Endothelial cell of umbilical vein (primary cell): Measurements from ENCODE around the gene NOTCH3. TPM values are rescaled to one million over a fixed set of nuclear protein-coding genes. Genes with fewer than 3 reads are reported as not detected.

Source experiments
- BruUV-seq: library from RNA; stranded (reverse); fragments of 400-500 nt; replicated peaks from 2 replicates; lab custom pipeline; 2021; lab: Mats Ljungman, UMichigan
- CTCF ChIA-PET: fragments of 300-600, 350-600 bp; sonication (Branson Sonifier 250); formaldehyde crosslinking; loops from one replicate; lab custom pipeline; 2021; ENCODE audit warnings: antibody characterized with exemption, inconsistent platforms; lab: Charles Lee
- POLR2A ChIA-PET: fragments of 300-600, 350-600 bp; sonication (Branson Sonifier 250); formaldehyde crosslinking; loops from one replicate; lab custom pipeline; 2021; ENCODE audit warnings: antibody characterized with exemption, inconsistent platforms; lab: Charles Lee
- DNase-seq: peaks from one replicate; pipeline ENCODE4 v3.0.0-alpha.2; 2011; ENCODE audit warnings: low read depth, low spot score
- FAIRE-seq: peaks from 2 replicates; lab custom pipeline; 2011; peaks lifted over from hg19 to GRCh38; lab: Jason Lieb, UNC
- H2AFZ ChIP-seq: 2 replicates; pipeline ENCODE4 v1.6.0; 2012; ENCODE audit warnings: low read depth, low read length, control low read depth, inconsistent platforms
- H3K27ac ChIP-seq: 2 replicates; pipeline ENCODE4 v1.5.1; 2011; ENCODE audit warnings: low read depth, mild to moderate bottlenecking, control low read depth, low read length, moderate library complexity; ENCODE audit not compliant: insufficient read depth
- H3K27me3 ChIP-seq, 2 experiments: 2 replicates each; pipeline versions ENCODE4 v1.6.0 to v1.6.1; 2011; ENCODE audit warnings: low read length in 2 of 2, mixed read lengths in 1 of 2; ENCODE audit not compliant: control insufficient read depth in 2 of 2, insufficient read depth in 2 of 2
- H3K36me3 ChIP-seq, 2 experiments: 2 replicates in 1 of 2; 3 replicates in 1 of 2; pipeline ENCODE4 v1.5.1; 2011; ENCODE audit warnings: low read length in 2 of 2, mild to moderate bottlenecking in 1 of 2, moderate library complexity in 1 of 2; ENCODE audit not compliant: control insufficient read depth in 2 of 2, insufficient read depth in 2 of 2; ENCODE audit errors: extremely low read depth in 1 of 2
- H3K4me1 ChIP-seq: 3 replicates; pipeline ENCODE4 v1.5.1; 2011; ENCODE audit warnings: mild to moderate bottlenecking, low read length; ENCODE audit not compliant: control insufficient read depth, insufficient read depth; ENCODE audit errors: extremely low read depth
- H3K4me2 ChIP-seq: 2 replicates; pipeline ENCODE4 v1.6.1; 2011; ENCODE audit warnings: low read length, control low read depth, mixed read lengths; ENCODE audit not compliant: insufficient read depth
- H3K4me3 ChIP-seq, 3 experiments: fragments of 200-600 bp in 1 of 3; sonication (generic), shearing (Covaris generic) in 1 of 3; replicated peaks in 1 of 3; 2 replicates each; pipeline ENCODE4 v1.5.1; 2011 to 2016; ENCODE audit warnings: control low read depth in 3 of 3, low read length in 3 of 3, mild to moderate bottlenecking in 2 of 3, inconsistent platforms in 1 of 3, low read depth in 1 of 3, moderate library complexity in 1 of 3; ENCODE audit not compliant: insufficient read depth in 1 of 3
- H3K79me2 ChIP-seq: 2 replicates; pipeline ENCODE4 v1.6.0; 2012; ENCODE audit warnings: low read length, inconsistent platforms; ENCODE audit not compliant: control insufficient read depth, insufficient read depth
- H3K9ac ChIP-seq: replicated peaks from 2 replicates; pipeline ENCODE3; 2011; ENCODE audit warnings: low read length, control low read depth; ENCODE audit not compliant: insufficient read depth; ENCODE audit errors: extremely low read depth
- H3K9me1 ChIP-seq: replicated peaks from 3 replicates; pipeline ENCODE4 v1.6.0; 2011; ENCODE audit warnings: mild to moderate bottlenecking, low read length; ENCODE audit not compliant: control insufficient read depth, insufficient read depth; ENCODE audit errors: extremely low read depth
- H3K9me3 ChIP-seq: replicated peaks from 2 replicates; pipeline ENCODE4 v1.5.1; 2012; ENCODE audit warnings: low read length, inconsistent platforms; ENCODE audit not compliant: control insufficient read depth, insufficient read depth
- H4K20me1 ChIP-seq: replicated peaks from 2 replicates; pipeline ENCODE3; 2011; ENCODE audit warnings: mild to moderate bottlenecking, low read length; ENCODE audit not compliant: control insufficient read depth, insufficient read depth; ENCODE audit errors: extremely low read depth
- EZH2 ChIP-seq: IDR thresholded peaks from 2 replicates; pipeline ENCODE4 v1.6.1; 2012; ENCODE audit warnings: borderline replicate concordance, low read depth, mild to moderate bottlenecking, moderate library complexity, low read length, inconsistent platforms; ENCODE audit not compliant: severe bottlenecking
- FOS ChIP-seq: IDR thresholded peaks from 2 replicates; pipeline ENCODE4 v1.6.1; 2011; ENCODE audit warnings: mild to moderate bottlenecking, low read length, moderate library complexity, borderline replicate concordance; ENCODE audit not compliant: insufficient read depth
- GATA2 ChIP-seq: IDR thresholded peaks from 2 replicates; pipeline ENCODE4 v1.7.0; 2011; ENCODE audit warnings: low read depth, mild to moderate bottlenecking, moderate library complexity, mixed read lengths, low read length; ENCODE audit not compliant: insufficient read length, insufficient read depth
- JUN ChIP-seq: IDR thresholded peaks from 2 replicates; pipeline ENCODE4 v1.6.1; 2011; ENCODE audit warnings: borderline replicate concordance, low read depth; ENCODE audit not compliant: insufficient read length, insufficient read depth
- MYC ChIP-seq: IDR thresholded peaks from one replicate; pipeline ENCODE4 v1.6.1; 2011; ENCODE audit warnings: mild to moderate bottlenecking, low read depth, low read length
- POLR2A ChIP-seq: IDR thresholded peaks from 2 replicates; pipeline ENCODE4 v1.6.1; 2012; ENCODE audit warnings: low read depth, mild to moderate bottlenecking, control low read depth, low read length
- POLR2AphosphoS5 ChIP-seq: IDR thresholded peaks from 2 replicates; pipeline ENCODE4 v1.6.1; 2012; ENCODE audit warnings: low read depth, mild to moderate bottlenecking, control low read depth, low read length, moderate library complexity; ENCODE audit not compliant: insufficient read depth
- dilution Hi-C: fragments of 300-500 bp; cut with MboI; formaldehyde crosslinking; loops from one replicate; pipeline ENCODE4 v1.15.0; 2019; ENCODE audit warnings: low sequenced_read_pairs; ENCODE audit not compliant: extremely low pct_ligation_motif_present
- intact Hi-C: fragments of 100-400 bp; cut with micrococcal nuclease; formaldehyde crosslinking; loops from one replicate; pipeline ENCODE4 v1.10.0; 2022
- polyA plus RNA-seq, 4 experiments: library from polyadenylated mRNA; depleted of rRNA in 3 of 4; stranded (reverse) in 3 of 4; unstranded in 1 of 4; fragments of >200 nt; gene quantifications; 2 replicates each; pipeline versions ENCODE4 v1.2.1 to v1.2.3, GENCODE V29; 2011 to 2012; ENCODE audit warnings: missing spikeins in 1 of 4
- total RNA-seq: library from RNA; stranded (reverse); gene quantifications from 2 replicates; pipeline ENCODE4 v1.2.3, GENCODE V29; 2021
- TF ChIP-seq, protein P1 (sequence below): IDR thresholded peaks from 2 replicates; pipeline ENCODE4 v1.6.1; 2011; ENCODE audit not compliant: insufficient read depth, insufficient read length
- TF ChIP-seq, protein P2 (sequence below), 2 donors: IDR thresholded peaks; 1 replicate in 1 of 2; 2 replicates in 1 of 2; pipeline ENCODE4 v1.5.1; 2011; ENCODE audit warnings: low read length in 2 of 2, mild to moderate bottlenecking in 2 of 2, moderate library complexity in 2 of 2, control low read depth in 1 of 2, inconsistent platforms in 1 of 2, low read depth in 1 of 2; ENCODE audit not compliant: insufficient read depth in 1 of 2; ENCODE audit errors: extremely low read depth in 1 of 2

NOTCH3 gene
- total and polyA plus RNA-seq, 2 donors (not counting 3 experiments of a cell fraction or from before 2014, with no cell fraction given): 0.63 to 1.5 TPM

DNA sequence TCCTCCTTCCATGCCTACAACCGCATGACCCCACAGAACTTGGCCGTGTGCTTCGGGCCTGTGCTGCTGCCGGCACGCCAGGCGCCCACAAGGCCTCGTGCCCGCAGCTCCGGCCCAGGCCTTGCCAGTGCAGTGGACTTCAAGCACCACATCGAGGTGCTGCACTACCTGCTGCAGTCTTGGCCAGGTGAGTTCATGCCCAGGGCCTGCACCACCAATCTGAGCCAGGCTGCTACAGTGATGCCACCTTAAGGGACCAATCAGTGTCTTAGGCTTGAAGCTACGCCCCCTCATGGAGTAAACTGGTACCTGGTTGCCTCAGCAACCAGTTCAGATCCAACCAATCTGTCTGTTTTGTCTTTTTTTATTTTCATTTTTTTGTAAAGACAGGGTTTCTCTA, 88.4 kb downstream of the NOTCH3 start:
- dilution Hi-C loops (no loop called here), intact Hi-C loops (no loop called here)
- H2AFZ ChIP-seq: no peak overlapping the region
- no TSS peak for BruUV-seq
- H3K36me3 ChIP-seq: peaks cover 33 to 53% of the 10 kb centered on the region in 2 experiments
- H3K4me2 ChIP-seq: no peak overlapping the region
- no peak for DNase-seq
- H3K9ac ChIP-seq: no peak overlapping the region
- peaks cover 8% of the 10 kb centered on the region for H3K4me1 ChIP-seq
- no peaks in the 10 kb centered on the region for H3K9me3 ChIP-seq
- no peaks in the 10 kb centered on the region for H4K20me1 ChIP-seq
- no peak for FAIRE-seq
- no peak overlapping the region for H3K27ac ChIP-seq
- ChIA-PET CTCF (interaction anchor here (1.8 to 3.3 kb wide), 2 partner anchors 11 to 12 kb away, joined by 4 to 24 read pairs; no protein-coding TSS in a partner anchor), POLR2A (interaction anchor here (1.5 kb wide), 1 partner anchor 12 kb away, joined by 4 read pairs; no protein-coding TSS in a partner anchor)
- no peaks in the 10 kb centered on the region for H3K9me1 ChIP-seq
- no peak overlapping the region for H3K4me3 ChIP-seq
- TF ChIP-seq, protein P1, sequence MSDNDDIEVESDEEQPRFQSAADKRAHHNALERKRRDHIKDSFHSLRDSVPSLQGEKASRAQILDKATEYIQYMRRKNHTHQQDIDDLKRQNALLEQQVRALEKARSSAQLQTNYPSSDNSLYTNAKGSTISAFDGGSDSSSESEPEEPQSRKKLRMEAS: no peak
- TF ChIP-seq MYC (no peak), EZH2 (no peak), POLR2A (no peak), JUN (no peak), POLR2AphosphoS5 (no peak), GATA2 (no peak), FOS (no peak)
- TF ChIP-seq, protein P2, sequence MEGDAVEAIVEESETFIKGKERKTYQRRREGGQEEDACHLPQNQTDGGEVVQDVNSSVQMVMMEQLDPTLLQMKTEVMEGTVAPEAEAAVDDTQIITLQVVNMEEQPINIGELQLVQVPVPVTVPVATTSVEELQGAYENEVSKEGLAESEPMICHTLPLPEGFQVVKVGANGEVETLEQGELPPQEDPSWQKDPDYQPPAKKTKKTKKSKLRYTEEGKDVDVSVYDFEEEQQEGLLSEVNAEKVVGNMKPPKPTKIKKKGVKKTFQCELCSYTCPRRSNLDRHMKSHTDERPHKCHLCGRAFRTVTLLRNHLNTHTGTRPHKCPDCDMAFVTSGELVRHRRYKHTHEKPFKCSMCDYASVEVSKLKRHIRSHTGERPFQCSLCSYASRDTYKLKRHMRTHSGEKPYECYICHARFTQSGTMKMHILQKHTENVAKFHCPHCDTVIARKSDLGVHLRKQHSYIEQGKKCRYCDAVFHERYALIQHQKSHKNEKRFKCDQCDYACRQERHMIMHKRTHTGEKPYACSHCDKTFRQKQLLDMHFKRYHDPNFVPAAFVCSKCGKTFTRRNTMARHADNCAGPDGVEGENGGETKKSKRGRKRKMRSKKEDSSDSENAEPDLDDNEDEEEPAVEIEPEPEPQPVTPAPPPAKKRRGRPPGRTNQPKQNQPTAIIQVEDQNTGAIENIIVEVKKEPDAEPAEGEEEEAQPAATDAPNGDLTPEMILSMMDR (IDR thresholded peaks at IDR 0.05; ENCODE audit: extremely low read depth in 1 of 2, insufficient read depth in 1 of 2, low read depth in 1 of 2, low read length in 2 of 2): no peak
- H3K27me3 ChIP-seq: no peaks in the 10 kb centered on the region
- peaks cover 19% of the 10 kb centered on the region for H3K79me2 ChIP-seq
